CD4-positive, alpha-beta T cell treated with Interleukin-15 for 4 hours (primary cell): Measurements from ENCODE around the gene IMPACT.

ENCODE experiments used
- DNase-seq: peaks from one replicate; pipeline ENCODE4 v3.0.0-alpha.2; 2020; ENCODE audit warnings: low spot score

Gene IMPACT

DNA sequence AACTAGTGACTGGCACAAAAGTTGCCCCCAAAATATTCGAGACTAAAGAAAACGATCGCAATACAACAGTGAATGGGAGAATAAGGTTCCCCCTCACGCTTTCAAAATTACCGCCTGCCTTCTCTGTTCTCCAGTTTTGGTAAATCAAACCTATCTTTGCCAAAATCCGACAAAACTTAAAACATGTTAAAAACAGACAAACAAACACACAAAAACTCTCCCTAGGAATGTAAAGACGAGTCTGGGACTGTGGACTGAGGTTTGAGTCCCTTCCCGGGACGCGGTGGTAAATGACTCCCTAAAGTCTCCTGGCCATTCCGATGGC is 435 bp upstream of the IMPACT start:
- DNase-seq = no peak

DNA sequence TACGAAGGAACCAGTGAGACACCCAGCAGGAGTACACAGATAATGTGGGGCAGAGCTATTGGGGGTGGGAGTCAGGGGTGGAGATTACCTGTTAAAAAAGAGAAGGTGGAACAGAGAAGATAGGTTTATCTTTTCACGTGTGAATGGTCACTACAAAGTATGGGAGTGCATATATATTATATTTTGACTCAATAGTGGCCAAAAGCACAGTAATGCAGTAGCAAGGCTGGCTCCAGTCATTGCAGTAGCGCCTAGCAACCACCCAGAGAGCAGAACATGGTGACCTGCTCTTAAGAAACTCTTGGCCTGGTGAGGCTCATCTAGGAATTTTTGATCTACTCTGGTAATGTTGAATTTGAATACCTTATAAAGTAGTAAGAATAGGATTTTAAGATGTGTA is 1.0 kb downstream of the IMPACT start:
- no peak for DNase-seq

DNA sequence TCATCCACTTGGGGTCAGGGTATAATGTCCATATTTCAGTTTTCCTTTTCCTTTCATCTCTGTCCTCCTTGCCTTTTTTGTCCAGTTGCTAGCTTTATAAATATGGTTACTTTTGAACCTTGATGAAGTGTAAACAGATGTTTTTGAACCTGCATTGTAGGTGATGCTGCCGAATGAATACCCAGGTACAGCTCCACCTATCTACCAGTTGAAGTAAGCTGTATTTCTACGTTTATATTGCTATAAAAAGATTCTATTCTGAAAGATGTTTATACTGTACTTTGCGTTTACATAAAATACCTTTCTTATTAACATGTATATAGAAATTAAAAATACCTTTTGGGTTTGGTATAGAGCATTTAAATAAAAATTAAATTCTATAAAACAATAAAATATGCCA is 2.2 kb downstream of the IMPACT start:
- DNase-seq = no peak

DNA sequence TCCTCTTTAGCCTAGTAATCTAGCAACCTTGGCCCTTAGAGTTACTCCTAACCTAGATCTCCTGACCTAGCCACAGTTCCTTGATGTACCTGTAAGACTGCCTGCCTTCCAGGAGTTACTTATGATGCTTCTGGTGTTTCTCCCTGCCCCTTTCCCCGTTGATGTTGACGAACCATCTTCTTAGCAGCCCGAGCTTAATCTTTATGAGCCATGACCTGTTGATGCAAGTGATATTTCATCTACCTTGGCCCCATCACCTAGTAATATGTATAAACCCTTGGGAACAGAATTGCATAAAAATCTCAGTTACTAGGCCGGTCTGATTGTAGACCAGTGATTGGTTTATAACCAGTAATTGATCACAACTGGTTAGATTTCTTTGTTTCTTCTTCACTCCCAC is 2.7 kb downstream of the IMPACT start:
- DNase-seq = no peak

DNA sequence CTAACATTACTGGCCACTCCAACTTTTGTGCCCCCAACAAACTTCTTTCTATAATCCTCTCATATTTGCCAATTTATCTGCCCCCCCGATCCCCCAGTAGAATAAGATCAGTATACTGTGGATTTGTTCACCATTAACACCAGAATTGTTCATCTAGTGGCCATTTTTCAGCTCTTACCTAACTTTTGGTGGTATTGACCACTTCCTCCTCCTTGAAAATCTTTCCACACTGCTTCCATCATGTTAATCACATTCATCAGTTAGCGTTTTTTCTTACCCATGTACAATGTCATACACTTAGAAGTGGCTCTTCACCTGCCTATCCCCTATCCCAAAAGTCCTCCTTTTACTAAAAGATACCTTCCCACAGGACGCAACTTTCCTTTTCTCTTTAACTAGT is 6.1 kb downstream of the IMPACT start:
- no peak for DNase-seq

DNA sequence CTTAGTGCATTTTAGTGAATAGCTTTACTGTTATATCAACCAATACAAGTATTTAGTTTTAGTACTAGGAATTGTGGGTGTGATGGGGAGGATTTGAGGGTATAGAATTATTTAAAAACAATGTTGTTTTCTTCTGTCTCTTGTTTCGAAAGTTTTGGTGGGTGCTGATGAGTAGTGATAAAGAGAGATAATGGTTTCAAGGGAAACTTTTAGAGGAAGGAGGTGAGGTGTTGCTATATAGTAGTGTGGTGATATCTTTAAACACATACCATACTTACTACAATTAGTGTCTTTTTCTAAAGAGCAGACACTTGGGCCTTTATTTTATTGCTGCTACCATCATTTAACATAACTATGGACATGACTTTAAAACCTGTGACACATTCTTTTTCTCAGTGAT is 10.5 kb downstream of the IMPACT start:
- no peak for DNase-seq

DNA sequence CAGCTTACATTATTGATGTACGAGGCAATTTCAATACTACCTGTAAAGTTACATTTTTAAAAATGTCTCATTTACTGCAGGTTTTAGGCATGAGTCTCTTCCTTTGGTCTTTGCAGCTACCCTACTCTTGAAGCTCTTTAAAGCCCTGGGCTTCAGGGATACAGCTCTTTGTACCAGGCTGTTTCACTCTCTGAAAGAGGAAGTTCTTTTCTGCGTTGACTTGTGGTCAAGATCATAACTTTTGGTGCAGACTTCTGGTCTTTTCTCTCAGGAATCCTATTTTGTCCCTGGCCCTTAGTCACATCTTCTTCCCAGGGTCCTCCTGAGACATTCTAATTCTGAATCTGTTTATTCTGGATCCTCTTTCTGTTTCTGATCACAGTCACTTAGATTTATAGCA is 17.4 kb downstream of the IMPACT start:
- no peak for DNase-seq

DNA sequence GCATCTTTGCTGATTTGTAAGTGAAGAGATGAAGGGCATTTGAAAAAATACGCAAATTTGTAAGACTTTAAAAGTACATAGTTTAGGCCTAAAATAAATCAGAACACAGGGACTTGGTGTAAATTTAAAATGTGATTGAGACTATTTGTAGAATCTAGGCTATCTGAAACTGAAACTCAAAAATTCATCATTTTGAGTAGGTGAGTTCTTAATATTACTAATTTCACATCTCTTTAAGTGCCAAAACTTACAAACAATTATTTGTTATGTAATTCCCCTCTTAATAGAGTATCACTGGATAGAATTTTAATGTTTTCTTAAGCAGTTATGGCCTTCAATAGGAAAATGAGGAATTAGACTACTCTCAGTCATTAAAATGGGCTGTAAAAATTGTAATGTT is 20.0 kb downstream of the IMPACT start:
- DNase-seq = no peak

DNA sequence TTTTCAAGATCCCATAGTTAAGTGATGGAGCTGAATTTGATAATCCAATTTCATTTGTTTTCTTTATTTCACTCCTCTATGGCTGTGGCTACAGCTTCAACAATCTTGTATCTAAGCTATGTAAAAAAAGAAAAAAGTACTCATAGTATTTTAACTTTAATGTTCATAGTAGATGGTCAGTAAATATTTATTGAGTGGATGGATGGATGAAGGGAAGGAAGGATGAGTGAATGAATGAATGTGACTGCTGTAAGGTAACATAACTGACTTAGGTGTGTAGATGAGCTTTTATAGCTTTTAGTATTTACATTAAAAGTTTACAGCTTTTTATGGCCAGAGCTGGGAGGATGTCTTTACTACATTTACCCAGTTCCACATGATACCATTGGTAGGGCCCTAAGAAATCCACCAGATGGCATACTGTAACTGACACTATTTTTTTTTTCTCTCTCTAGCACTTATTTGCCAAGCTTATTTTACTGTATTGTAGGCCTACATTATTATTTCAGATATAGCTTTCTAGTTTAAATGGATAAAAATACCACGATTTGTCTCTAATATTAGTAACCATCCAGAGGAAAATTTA is 20.6 kb downstream of the IMPACT start:
- DNase-seq = no peak

DNA sequence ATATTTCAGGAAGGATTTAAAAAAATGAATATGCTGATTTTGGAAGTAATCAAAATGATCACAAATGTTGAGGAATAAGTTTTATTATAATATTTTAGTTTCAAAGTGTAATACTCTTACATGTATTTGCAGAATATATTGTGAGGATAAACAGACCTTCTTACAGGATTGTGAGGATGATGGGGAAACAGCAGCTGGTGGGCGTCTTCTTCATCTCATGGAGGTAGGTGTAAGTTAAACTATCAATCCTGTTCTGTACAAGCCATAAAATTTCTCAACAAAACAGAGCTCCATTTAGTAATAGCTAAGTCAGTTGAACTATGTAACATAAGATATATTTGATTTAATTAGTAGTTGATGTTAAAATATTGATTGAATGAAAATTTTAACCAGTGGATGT is 21.5 kb downstream of the IMPACT start:
- no peak for DNase-seq

DNA sequence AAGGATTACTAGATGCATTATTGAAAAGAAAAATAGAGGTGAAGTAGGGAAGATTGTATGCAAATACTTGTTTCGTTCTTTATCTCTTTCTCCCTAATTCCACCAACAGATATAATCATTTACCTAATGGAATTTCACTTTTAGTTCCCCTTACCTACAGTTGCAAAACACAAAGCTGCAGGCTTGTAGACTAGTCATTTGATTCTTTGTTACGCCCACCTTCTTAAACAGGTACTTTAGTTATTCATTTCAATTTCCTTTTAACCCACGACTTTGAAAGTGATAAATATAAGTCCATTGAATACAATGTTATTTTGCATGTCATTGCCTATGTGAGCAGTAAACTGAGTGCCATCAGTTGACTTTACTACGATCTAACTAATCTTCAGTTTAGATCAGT is 30.1 kb downstream of the IMPACT start:
- no peak for DNase-seq

DNA sequence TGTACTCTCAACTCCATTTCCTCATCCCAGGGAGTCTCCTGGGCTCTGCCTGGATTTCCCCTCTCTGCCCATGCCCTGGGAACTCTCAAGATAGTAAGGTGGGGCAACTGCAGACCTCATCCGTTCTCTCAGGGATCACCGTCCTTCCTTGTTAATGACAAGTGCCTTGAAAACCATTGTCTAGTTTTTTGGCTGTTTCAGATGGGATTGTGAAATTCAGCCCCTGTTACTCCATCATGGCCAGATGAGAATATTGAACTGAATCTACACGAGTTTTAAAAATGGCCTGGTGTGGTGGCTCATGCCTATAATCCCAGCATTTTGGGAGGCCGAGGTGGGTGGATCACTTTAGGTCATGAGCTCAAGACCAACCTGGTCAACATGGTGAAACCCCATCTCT is 33.3 kb downstream of the IMPACT start:
- DNase-seq = no peak

DNA sequence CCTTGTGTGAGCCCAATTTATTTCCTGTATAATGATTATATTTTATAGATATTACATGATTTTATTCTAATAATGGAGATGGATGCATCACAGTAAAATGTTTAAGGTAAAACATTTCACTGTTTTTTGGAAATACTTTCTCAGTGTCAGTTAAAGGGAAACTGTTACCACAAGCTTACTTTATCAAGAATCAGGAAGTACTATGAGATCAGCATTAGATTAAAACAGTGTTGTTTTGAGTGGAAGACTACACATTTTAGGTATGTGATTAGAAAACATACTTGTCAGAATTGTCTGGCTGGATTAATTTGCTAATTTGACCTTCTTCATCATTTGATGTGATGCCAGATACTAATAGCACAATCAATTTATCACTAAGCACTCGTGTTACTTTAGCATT is 33.9 kb downstream of the IMPACT start, which contains the start of gene HRH4:
TSS of gene HRH4 (plus strand) at position 250 of the 400 bp plus-strand sequence. CDS start at position 342, 92 bp downstream.
- DNase-seq = no peak

DNA sequence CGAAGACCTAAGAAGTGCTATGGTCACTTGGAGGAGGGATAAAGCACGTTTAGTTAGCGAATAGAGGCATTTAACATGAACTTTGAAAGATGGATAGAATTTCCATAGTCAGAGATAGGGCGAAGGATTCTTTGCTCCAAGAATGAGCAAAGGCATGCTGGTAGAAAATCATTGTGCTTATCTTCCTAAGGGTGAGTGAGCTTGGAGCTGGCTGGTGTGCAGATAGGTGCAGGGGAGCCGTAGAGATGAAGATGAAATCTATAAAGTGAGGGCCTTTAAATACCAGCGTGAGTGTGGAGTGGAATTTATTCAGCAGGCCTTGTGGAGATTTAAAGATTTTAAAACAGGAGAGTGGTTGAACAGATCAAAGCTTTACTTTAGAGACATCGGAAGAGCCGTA is 35.5 kb downstream of the IMPACT start:
- no peak for DNase-seq

DNA sequence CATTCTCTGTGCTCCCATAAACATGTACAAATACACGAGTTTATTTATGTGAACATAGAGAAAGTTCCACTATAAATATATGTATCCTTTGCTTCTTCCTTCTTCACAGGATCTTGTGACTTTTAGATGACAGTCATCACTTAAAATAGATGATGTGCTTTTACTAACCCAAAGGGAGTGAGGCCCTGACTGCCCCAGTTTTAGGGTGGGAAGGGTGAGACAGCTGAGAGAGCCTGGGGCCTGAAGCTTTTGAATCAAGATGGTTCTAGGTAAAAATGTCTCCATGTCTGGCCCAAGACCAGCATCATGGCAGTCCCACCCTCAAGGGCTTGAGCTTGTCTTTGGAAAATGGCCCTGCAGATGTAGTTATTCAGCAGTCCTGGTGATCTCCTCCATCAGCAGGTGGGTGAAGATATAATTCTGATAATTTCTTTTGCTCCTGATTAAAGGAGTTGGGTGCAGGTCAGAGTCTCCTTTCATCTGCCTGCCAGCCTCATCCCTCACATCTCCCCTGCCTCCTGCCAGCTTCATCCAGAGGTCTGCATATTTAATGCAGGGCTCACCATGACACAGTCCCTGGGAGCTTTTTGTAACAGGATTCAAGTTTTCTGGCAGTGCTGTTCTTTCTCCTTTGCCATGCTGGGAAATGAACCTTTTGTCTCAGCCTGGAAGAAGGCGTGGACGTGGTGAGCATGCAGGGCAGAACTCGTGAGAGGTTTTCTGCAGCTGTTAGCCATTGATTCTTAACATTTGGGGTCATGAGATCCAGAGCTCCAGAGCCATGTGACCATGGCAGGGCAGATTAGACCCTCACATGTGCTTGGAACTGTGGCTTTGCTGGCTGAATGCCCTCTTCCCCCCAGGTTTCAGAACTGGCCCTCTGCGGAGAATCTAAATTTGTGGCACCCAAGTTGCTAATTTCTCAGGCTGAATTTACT is 36.6 kb downstream of the IMPACT start:
- DNase-seq = no peak

DNA sequence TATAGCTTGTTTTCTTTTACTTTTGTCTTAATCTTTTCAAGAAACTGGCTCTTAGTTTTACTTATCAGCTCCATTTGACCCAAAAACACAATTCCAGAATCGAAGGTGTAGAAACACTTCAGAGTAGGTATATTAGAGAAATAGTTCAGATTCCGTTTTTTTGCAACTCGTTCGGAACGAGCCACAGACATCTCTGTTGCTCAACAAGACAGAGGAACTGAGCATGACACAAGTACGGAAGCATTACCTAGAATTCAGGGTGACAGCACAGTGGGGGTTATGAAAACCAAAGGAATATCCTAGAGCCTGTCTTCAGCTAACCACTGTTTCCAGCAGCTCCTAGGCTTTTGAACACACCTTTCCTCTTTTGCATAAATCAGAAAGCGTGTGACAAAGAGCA is 39.0 kb downstream of the IMPACT start:
- no peak for DNase-seq

DNA sequence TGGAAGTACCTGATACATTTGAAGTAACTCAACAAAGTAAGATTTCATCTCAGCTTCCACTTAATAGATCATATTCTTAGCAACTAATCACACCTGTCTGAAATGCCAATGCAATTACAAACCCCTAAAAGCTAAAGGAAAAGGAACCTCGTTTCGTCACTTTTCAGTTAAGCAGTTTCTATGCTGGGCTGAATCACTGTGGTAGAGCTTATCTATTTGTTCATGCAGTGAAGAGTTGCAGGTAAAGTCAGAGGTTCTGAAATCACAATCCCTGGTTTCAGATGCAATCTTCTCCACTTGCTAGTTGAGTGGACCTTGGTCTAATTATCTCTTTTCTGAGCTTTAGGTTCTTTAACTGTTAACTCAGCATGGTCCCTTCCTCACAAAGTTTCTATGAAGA is 40.3 kb downstream of the IMPACT start:
- no peak for DNase-seq

DNA sequence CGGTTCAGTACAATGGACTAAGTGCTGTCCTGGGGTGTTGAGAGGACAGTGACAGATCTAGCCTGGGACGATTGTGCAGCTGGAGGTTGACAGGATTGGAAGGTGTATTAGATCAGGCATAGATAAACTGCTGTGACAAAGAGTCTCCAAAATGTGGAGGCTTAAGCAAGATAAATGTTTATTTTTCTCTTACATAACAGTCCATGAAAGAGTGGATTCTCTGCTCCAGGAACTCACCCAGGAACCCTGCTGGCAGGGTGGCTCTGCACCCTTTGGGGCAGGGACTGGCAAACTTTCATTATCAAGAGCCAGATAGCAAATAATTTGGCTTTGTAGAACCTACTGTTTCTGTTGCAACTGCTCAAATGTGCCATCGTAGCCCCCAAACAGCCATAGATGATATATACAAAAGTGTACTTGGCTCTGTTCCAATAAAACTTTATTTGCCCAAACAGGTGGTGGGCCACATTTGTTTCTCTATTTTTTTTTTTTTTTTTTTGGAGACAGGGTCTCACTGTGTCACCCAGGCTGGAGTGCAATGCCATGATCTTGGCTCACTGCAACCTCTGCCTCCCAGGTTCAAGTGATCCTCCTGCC is 43.6 kb downstream of the IMPACT start:
- no peak for DNase-seq

DNA sequence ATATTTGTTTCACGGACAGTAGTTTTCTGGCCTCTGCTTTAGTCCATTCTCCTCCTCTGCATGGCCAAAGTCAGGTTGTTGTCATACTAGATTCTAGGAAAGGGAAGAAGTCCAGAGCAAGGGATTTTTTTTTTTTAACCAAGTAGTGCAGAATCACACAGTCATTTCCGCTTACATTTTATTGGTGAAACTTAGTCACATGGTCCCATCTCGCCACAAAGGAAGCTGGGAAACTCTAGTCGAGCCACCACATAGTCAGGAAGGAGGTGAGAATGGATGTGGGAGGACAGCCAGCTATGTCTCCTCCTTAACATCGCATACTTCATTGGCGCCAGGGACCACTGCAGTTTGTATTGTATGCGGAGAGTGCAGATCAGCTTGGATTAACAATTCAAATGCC is 44.3 kb downstream of the IMPACT start:
- no peak for DNase-seq

DNA sequence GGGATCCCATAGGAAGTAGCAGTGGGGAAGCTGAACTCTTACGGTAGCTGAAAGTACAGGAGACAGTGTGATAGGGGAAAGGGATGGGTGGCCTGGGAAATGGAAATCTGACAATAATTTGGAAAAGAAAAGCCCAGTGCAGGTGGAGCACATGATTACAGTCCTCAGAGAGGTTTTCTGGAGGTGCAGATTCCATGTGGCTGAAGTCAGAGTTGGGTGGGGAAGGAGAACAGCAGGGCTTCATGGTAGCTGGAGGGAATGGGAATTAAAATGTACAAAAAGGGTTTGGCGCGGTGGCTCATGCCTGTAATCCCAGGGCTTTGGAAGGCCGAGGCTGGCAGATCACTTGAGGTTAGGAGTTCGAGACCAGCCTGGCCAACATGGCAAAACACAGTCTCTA is 46.1 kb downstream of the IMPACT start:
- no peak for DNase-seq

DNA sequence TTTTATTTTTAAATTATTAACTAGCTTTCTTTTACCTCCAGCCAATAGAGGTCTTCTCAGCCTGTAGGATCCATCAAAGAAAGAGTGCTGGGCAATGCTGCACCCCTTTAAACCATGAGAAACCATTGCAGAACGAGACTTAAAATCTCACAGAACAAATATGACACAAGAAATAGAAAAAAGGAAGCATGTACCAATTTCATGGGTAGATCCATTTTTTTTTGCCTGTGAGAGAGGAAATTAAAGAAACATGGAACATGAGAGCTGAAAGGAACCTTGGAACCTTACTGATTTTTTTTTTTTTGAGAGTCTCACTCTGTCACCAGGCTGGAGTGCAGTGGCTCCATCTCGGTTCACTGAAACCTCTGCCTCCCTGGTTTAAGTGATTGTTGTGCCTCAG is 47.9 kb downstream of the IMPACT start:
- no peak for DNase-seq

DNA sequence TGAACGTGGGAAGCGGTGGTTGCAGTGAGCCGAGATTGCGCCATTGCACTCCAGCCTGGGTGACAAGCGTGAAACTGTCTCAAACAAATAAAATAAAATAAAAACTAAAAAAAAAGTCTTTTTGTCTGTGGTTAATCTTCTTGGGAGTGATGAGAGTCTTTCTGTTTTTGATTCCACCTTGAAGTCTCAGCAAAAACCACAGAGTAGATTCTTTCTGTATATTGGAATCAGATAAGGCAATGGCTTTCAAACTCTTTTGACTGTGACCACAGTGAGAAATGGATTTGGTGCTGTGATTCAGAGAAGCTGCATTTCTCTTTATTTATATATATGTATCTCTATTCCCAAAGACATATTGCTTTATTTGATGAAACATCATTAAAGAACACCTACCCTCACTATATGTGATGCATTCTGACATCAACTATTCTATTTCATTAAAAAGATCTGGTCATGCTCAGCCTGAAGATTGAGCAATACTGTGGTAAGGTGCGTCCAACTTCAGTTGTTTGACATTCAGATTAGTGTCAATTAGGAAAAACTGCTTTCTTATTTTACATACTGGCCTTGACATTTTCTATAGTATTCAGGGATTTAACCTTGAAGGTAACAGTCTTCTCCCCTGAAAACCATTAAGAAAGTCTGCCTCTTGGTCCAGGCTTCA is 49.6 kb downstream of the IMPACT start:
- DNase-seq = no peak

DNA sequence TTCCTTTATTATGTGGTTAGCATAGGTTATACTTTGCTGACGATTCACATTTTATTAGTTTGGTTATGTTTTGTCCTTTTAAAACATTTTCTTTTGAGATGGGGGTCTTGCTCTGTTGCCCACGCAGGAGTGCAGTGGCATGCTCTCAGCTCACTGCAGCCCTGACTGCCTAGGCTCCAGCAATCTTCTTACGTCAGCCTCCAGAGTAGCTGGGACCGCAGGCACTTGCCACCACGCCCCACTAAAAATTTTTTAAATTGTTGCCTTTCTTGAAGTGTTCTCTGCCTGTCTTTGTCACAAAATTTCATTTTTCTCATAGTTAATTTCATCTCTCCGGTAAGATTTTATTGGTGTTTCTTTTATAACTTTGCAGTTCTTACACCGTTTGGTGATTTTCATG is 52.9 kb downstream of the IMPACT start:
- no peak for DNase-seq
